Ramos (cell line): ENCODE data around the gene PSMA7.

Experiments
- in situ Hi-C: fragments of 300-500 bp; cut with MboI; formaldehyde crosslinking; loops from one replicate; pipeline ENCODE4 v1.14.3; 2022; ENCODE audit warnings: low sequenced_read_pairs; ENCODE audit not compliant: unreplicated experiment

PSMA7 gene

GRCh38 chr20:62103508-62104233 lies 39.5 kb downstream of the PSMA7 start:
- in situ Hi-C loops = no loop called here

GRCh38 chr20:62101078-62101477 lies 42.1 kb downstream of the PSMA7 start:
- in situ Hi-C loops = no loop called here

- in situ Hi-C loops = no loop called here
Observed at GRCh38 chr20:62097881-62098407, 45.2 kb downstream of the PSMA7 start.

GRCh38 chr20:62096421-62097380 lies 46.5 kb downstream of the PSMA7 start:
- in situ Hi-C loops = no loop called here

- in situ Hi-C loops = no loop called here
Observed at GRCh38 chr20:62089393-62089792, 53.8 kb downstream of the PSMA7 start.

GRCh38 chr20:62088258-62089127 lies 54.7 kb downstream of the PSMA7 start:
- in situ Hi-C loops = no loop called here

GRCh38 chr20:62087632-62088031 lies 55.6 kb downstream of the PSMA7 start:
- in situ Hi-C loops = no loop called here

- in situ Hi-C loops = no loop called here
Observed at GRCh38 chr20:62087227-62087626, 56.0 kb downstream of the PSMA7 start.
